Left lung (tissue), 10 donors: ENCODE results near the gene ZBTB24. TPM values are rescaled to one million over a fixed set of nuclear protein-coding genes. Genes with fewer than 3 reads are reported as not detected.

ENCODE experiments used
- ATAC-seq: fragments of 200-7000 bp; cut with Tn5 transposase; one replicate; pipeline ENCODE4 v1.9.1; 2020; ENCODE audit warnings: moderate library complexity
- DNase-seq, 4 donors: peaks; one replicate each; pipeline ENCODE4 v3.0.0-alpha.2; 2013 to 2020
- H3K27ac ChIP-seq, 2 donors: fragments of 200-600 bp; sonication (generic) in 1 of 2; one replicate each; pipeline versions ENCODE4 v1.5.0 to v1.8.0; 2020 to 2021
- H3K27me3 ChIP-seq, 2 donors: fragments of 200-600 bp; sonication (generic) in 1 of 2; one replicate each; pipeline versions ENCODE4 v1.5.0 to v1.8.0; 2020 to 2021
- H3K36me3 ChIP-seq, 2 donors: fragments of 200-600 bp; sonication (generic) in 1 of 2; one replicate each; pipeline versions ENCODE4 v1.5.0 to v1.8.0; 2020 to 2021
- H3K4me1 ChIP-seq, 2 donors: fragments of 200-600 bp; one replicate each; pipeline ENCODE4 v1.8.0; 2021
- H3K4me3 ChIP-seq, 2 donors: fragments of 200-600 bp; sonication (generic) in 1 of 2; one replicate each; pipeline versions ENCODE4 v1.5.0 to v1.8.0; 2020 to 2021; ENCODE audit warnings: mild to moderate bottlenecking in 1 of 2
- H3K9me3 ChIP-seq, 2 donors: fragments of 200-600 bp; sonication (generic) in 1 of 2; one replicate each; pipeline versions ENCODE4 v1.5.0 to v1.8.0; 2020 to 2021
- intact Hi-C, 2 donors: fragments of 100-400 bp; cut with DNase I; formaldehyde crosslinking; loops; one replicate each; pipeline versions ENCODE4 v1.11.2 to v1.14.2; 2022
- polyA plus RNA-seq, 6 donors: library from polyadenylated mRNA; unstranded; fragments of 120-200 nt; gene quantifications; one replicate each; pipeline ENCODE4 v1.2.1, GENCODE V29; 2013; ENCODE audit not compliant: insufficient read length in 6 of 6
- total RNA-seq, 2 donors: library from RNA; stranded (reverse); fragmentation: NEBNext Ultra II Directional; extraction: Animal tissue kit (Norgen Biotek cat#: 25700); gene quantifications; one replicate each; pipeline ENCODE4 v1.2.1, GENCODE V29; 2021
- TF ChIP-seq, protein P1 (sequence below), 2 donors: fragments of 200-600 bp; sonication (generic) in 1 of 2; IDR thresholded peaks; one replicate each; pipeline versions ENCODE4 v1.5.0 to v1.8.0; 2021; ENCODE audit warnings: antibody characterized with exemption in 2 of 2
- donor health status: DM: no; HTN: yes; CAD: no.
- donor health status: DM: no; HTN: no; CAD: no.

Gene ZBTB24
- total and polyA plus RNA-seq, 8 donors, result 7.3 to 14.5 (median 13.6) TPM

DNA sequence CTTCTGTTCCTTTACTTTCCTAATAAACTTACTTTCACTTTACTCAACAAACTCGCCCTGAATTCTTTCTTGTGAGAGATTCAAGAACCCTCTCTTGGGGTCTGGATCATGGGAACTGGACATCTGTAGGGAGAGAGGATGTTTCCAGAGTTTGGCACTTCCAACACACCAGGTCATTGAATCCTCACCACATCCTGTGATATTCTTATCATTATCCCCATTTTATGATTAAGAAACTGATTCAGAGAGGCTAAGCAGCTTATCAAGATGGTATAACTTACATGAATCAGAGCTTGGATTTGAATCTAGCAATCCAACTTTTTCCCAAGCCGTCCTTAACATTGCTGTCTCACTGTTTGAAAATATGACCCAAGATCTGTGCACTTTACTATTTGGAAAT, 58.1 kb downstream of the ZBTB24 start:
- Histone ChIP-seq H3K27me3 (no peaks in the 10 kb centered on the region), H3K9me3 (no peaks in the 10 kb centered on the region), H3K27ac (no peak overlapping the region), H3K36me3 (no peaks in the 10 kb centered on the region), H3K4me1 (no peaks in the 10 kb centered on the region), H3K4me3 (no peak overlapping the region)
- DNase-seq (no peak), ATAC-seq (no peak)
- intact Hi-C loops, result no loop called here
- TF ChIP-seq, protein P1, sequence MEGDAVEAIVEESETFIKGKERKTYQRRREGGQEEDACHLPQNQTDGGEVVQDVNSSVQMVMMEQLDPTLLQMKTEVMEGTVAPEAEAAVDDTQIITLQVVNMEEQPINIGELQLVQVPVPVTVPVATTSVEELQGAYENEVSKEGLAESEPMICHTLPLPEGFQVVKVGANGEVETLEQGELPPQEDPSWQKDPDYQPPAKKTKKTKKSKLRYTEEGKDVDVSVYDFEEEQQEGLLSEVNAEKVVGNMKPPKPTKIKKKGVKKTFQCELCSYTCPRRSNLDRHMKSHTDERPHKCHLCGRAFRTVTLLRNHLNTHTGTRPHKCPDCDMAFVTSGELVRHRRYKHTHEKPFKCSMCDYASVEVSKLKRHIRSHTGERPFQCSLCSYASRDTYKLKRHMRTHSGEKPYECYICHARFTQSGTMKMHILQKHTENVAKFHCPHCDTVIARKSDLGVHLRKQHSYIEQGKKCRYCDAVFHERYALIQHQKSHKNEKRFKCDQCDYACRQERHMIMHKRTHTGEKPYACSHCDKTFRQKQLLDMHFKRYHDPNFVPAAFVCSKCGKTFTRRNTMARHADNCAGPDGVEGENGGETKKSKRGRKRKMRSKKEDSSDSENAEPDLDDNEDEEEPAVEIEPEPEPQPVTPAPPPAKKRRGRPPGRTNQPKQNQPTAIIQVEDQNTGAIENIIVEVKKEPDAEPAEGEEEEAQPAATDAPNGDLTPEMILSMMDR (IDR thresholded peaks at IDR 0.05), result no peak

DNA sequence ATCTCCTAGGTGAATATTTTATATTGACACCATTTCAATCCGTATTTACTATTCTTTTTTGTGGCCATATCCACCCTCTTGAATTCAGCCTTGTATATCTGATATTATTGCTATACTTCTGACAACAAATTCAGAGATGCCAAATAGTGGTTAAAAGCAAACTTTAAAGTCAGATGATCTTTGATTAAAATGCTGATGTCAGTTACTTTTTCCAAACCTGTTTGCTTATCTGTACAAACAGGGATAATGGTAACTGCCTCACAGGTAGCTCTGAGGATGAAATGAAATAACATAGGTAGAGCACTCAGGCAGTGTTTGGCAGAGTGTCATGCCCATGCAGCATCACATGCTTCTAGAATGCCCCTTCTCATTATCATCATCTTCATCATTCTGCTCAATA, 61.8 kb downstream of the ZBTB24 start:
- no peak overlapping the region for H3K27ac ChIP-seq
- H3K36me3 ChIP-seq, result no peaks in the 10 kb centered on the region
- H3K4me1 ChIP-seq, result no peaks in the 10 kb centered on the region
- no peaks in the 10 kb centered on the region for H3K27me3 ChIP-seq
- no peak for ATAC-seq
- no peak overlapping the region for H3K4me3 ChIP-seq
- intact Hi-C loops, result no loop called here
- TF ChIP-seq, protein P1 (IDR thresholded peaks at IDR 0.05), result no peak
- DNase-seq, result no peak
- no peaks in the 10 kb centered on the region for H3K9me3 ChIP-seq

DNA sequence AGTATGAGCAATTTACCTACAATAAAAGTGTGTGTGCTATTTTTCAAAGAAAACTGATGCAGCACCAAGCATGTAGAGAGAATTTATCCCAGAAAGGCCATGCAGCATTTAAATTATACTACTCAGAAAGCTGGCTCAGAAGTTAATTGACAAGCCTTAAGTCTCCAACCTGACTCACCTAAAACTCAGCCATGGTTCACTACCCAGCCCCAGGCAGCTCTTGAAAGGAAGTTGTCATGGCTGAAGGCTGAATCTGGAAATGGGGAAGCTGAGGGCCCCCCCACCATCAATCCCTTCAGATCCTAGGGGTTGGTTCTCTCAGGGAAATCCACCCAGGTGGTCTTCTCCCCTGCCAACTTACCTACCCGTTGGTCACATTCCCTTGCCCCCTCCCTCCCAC, 62.3 kb downstream of the ZBTB24 start:
- no peaks in the 10 kb centered on the region for H3K9me3 ChIP-seq
- no peaks in the 10 kb centered on the region for H3K27me3 ChIP-seq
- TF ChIP-seq, protein P1 (IDR thresholded peaks at IDR 0.05), result no peak
- intact Hi-C loops, result no loop called here
- H3K4me1 ChIP-seq, result no peaks in the 10 kb centered on the region
- no peak overlapping the region for H3K27ac ChIP-seq
- no peaks in the 10 kb centered on the region for H3K36me3 ChIP-seq
- ATAC-seq (no peak), DNase-seq (no peak)
- no peak overlapping the region for H3K4me3 ChIP-seq

DNA sequence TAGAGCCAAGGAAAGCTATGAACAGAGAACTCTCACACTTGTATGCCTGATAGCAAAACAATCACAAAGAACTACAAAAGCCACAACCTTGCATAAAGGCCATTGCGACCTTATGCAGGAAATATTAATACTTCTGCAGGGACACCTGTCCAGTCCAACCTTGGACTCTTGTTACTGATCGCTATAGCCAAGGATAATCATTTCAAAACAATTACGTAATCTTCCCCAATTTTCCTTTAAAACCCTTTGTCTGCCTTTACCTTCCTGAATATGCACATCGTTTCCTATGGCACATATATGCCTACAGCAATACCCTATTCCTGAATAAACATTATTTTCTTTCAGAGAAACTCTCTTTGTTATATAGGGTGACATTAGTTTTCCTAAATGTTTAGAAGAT, 65.4 kb downstream of the ZBTB24 start:
- TF ChIP-seq, protein P1 (IDR thresholded peaks at IDR 0.05), result no peak
- no peak for ATAC-seq
- no peak overlapping the region for H3K27ac ChIP-seq
- no peaks in the 10 kb centered on the region for H3K36me3 ChIP-seq
- H3K9me3 ChIP-seq, result no peaks in the 10 kb centered on the region
- no peak for DNase-seq
- H3K4me1 ChIP-seq, result no peaks in the 10 kb centered on the region
- no peak overlapping the region for H3K4me3 ChIP-seq
- no peaks in the 10 kb centered on the region for H3K27me3 ChIP-seq
- intact Hi-C loops, result no loop called here

Other genes starting within 250 kb of the ZBTB24 start
- 100 to 1,000 TPM; 266 to 284 TPM for gene CD164, start 100.8 kb downstream of the ZBTB24 start, total RNA-seq
- 100 to 1,000 TPM; 268 to 314 (median 287) TPM for gene CD164, start 100.8 kb downstream of the ZBTB24 start, polyA plus RNA-seq
- gene PPIL6, start 42.6 kb downstream of the ZBTB24 start, total RNA-seq, result 1 to 10 TPM; 4.5 to 8.4 TPM
- gene PPIL6, start 42.6 kb downstream of the ZBTB24 start, polyA plus RNA-seq, result 10 to 100 TPM in 4 of 6 donors, 1 to 10 TPM in 2; 7.5 to 15.1 (median 12.0) TPM
- 10 to 100 TPM; 12.8 TPM for gene SMPD2, start 42.5 kb downstream of the ZBTB24 start, total RNA-seq
- 10 to 100 TPM in 5 of 6 donors, 1 to 10 TPM in 1; 9.6 to 13.6 (median 12.3) TPM for gene SMPD2, start 42.5 kb downstream of the ZBTB24 start, polyA plus RNA-seq
- gene MICAL1, start 27.4 kb downstream of the ZBTB24 start, total RNA-seq, result 10 to 100 TPM; 60.7 to 70.9 TPM
- gene MICAL1, start 27.4 kb downstream of the ZBTB24 start, polyA plus RNA-seq, result 10 to 100 TPM; 55.7 to 67.5 (median 59.6) TPM
- gene AK9, start 208.0 kb upstream of the ZBTB24 start, total RNA-seq, result 1 to 10 TPM; 4.6 to 8.0 TPM
- gene AK9, start 208.0 kb upstream of the ZBTB24 start, polyA plus RNA-seq, result 10 to 100 TPM; 12.1 to 18.1 (median 14.8) TPM
- 10 to 100 TPM; 18.9 to 24.5 TPM for gene FIG4, start 208.1 kb upstream of the ZBTB24 start, total RNA-seq
- 10 to 100 TPM; 18.0 to 24.5 (median 19.0) TPM for gene FIG4, start 208.1 kb upstream of the ZBTB24 start, polyA plus RNA-seq